A673 (cell line): ENCODE data around the gene SLC40A1.

ENCODE experiments used
- EZH2 ChIP-seq: fragments of 200-600 bp; sonication (generic); IDR thresholded peaks from 2 replicates; pipeline ENCODE4 v1.6.1; 2017; ENCODE audit warnings: borderline replicate concordance, low read depth, mild to moderate bottlenecking, mixed read lengths, antibody characterized with exemption, low read length; ENCODE audit not compliant: poor library complexity, severe bottlenecking
- TF ChIP-seq, protein P1 (sequence below): fragments of 300-800, 200-600 bp; sonication (generic); conservative IDR thresholded peaks from 2 replicates; pipeline ENCODE4 v1.5.1; 2017; ENCODE audit warnings: low read depth, mild to moderate bottlenecking, antibody characterized with exemption, low read length, moderate library complexity, mixed read lengths

DNA sequence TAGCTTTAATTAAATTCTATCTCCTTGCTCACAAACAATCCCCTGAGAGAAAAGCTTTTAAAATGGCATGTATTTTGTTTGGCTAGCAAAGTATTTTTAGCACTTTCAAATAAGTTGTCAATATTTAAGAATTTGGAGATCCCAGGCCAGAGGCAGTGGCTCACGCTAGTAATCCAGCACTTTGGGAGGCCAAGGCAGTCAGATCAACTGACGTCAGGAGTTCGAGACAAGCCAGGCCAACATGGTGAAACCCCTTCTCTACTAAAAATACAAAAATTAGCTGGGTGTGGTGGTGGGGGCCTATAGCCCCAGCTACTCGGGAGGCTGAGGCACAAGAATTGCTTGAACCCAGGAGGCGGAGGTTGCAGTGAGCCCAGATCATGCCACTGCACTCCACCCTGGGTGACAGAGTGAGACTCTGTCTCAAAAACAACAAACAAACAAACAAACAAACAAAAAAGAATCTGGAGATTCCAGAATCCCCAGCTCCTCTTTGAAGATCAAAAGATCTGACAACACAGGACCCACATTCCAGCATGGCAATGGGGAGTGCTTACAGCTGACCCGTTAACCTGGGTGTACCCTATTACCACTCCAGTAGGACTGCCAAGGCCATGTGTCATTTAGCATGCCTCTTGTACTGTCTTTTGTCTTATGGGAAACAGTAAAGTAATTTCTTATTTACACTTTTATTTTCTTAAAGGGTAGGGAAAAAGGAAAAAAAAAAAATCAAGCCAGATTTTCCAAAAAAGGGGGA, 21.9 kb downstream of the SLC40A1 start:
- TF ChIP-seq, protein P1, sequence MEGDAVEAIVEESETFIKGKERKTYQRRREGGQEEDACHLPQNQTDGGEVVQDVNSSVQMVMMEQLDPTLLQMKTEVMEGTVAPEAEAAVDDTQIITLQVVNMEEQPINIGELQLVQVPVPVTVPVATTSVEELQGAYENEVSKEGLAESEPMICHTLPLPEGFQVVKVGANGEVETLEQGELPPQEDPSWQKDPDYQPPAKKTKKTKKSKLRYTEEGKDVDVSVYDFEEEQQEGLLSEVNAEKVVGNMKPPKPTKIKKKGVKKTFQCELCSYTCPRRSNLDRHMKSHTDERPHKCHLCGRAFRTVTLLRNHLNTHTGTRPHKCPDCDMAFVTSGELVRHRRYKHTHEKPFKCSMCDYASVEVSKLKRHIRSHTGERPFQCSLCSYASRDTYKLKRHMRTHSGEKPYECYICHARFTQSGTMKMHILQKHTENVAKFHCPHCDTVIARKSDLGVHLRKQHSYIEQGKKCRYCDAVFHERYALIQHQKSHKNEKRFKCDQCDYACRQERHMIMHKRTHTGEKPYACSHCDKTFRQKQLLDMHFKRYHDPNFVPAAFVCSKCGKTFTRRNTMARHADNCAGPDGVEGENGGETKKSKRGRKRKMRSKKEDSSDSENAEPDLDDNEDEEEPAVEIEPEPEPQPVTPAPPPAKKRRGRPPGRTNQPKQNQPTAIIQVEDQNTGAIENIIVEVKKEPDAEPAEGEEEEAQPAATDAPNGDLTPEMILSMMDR = no peak
- TF ChIP-seq EZH2 = no peak
